Type B pancreatic cell (in vitro differentiated cells): ENCODE results near the gene NELL1. TPM values are rescaled to one million over a fixed set of nuclear protein-coding genes. Genes with fewer than 3 reads are reported as not detected.

Experiments
- DNase-seq: peaks from one replicate; pipeline ENCODE4 v3.0.0; 2021; ENCODE audit warnings: mixed read lengths; ENCODE audit not compliant: unreplicated experiment; ENCODE audit errors: extremely low spot score
- H3K27ac Mint-ChIP-seq: 2 replicates; pipeline ENCODE4 v1.8.0; 2021; ENCODE audit warnings: mild to moderate bottlenecking, mixed read lengths
- H3K27me3 Mint-ChIP-seq: 2 replicates; pipeline ENCODE4 v1.8.0; 2021; ENCODE audit warnings: mixed read lengths
- H3K36me3 Mint-ChIP-seq: 2 replicates; pipeline ENCODE4 v1.8.0; 2021; ENCODE audit warnings: mixed read lengths
- H3K4me1 Mint-ChIP-seq: one replicate; pipeline ENCODE4 v1.8.0; 2021; ENCODE audit warnings: mixed read lengths; ENCODE audit not compliant: unreplicated experiment
- H3K4me3 Mint-ChIP-seq: 2 replicates; pipeline ENCODE4 v1.8.0; 2021; ENCODE audit warnings: mild to moderate bottlenecking, mixed read lengths
- H3K9me3 Mint-ChIP-seq: 2 replicates; pipeline ENCODE4 v1.8.0; 2021; ENCODE audit warnings: mixed read lengths
- total RNA-seq: library from RNA; stranded (reverse); gene quantifications from 2 replicates; pipeline ENCODE4 v1.2.1, GENCODE V29; 2021; ENCODE audit warnings: low replicate concordance
- TF ChIP-seq, protein P1 (sequence below): fragments of 200-600 bp; sonication (generic); conservative IDR thresholded peaks from 2 replicates; pipeline ENCODE4 v1.5.0; 2021; ENCODE audit warnings: antibody characterized with exemption, mild to moderate bottlenecking

The NELL1 gene
- total RNA-seq, 1 donor from 2014 or later, result 16.9 TPM

DNA sequence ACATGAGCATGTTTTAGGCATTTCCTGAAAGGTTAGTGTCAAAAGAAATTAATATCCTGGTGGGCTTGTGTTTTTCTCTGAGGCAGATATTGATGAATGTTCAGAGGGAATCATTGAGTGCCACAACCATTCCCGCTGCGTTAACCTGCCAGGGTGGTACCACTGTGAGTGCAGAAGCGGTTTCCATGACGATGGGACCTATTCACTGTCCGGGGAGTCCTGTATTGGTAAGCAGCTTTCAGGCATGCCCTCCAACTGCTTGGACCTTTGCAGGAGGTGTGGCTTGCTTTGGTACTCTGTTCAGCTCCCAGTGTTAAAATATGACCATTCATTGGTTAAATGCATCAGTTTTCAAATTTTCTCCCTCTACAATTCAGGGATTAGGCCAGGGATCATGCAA lies 864.9 kb downstream of the NELL1 start:
- no peak overlapping the region for H3K4me3 Mint-ChIP-seq
- TF ChIP-seq, protein P1, sequence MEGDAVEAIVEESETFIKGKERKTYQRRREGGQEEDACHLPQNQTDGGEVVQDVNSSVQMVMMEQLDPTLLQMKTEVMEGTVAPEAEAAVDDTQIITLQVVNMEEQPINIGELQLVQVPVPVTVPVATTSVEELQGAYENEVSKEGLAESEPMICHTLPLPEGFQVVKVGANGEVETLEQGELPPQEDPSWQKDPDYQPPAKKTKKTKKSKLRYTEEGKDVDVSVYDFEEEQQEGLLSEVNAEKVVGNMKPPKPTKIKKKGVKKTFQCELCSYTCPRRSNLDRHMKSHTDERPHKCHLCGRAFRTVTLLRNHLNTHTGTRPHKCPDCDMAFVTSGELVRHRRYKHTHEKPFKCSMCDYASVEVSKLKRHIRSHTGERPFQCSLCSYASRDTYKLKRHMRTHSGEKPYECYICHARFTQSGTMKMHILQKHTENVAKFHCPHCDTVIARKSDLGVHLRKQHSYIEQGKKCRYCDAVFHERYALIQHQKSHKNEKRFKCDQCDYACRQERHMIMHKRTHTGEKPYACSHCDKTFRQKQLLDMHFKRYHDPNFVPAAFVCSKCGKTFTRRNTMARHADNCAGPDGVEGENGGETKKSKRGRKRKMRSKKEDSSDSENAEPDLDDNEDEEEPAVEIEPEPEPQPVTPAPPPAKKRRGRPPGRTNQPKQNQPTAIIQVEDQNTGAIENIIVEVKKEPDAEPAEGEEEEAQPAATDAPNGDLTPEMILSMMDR, result no peak
- no peaks in the 10 kb centered on the region for H3K36me3 Mint-ChIP-seq
- H3K27me3 Mint-ChIP-seq, result no peaks in the 10 kb centered on the region
- peaks cover 11% of the 10 kb centered on the region for H3K4me1 Mint-ChIP-seq
- no peak overlapping the region for H3K27ac Mint-ChIP-seq
- no peak for DNase-seq
- no peaks in the 10 kb centered on the region for H3K9me3 Mint-ChIP-seq

DNA sequence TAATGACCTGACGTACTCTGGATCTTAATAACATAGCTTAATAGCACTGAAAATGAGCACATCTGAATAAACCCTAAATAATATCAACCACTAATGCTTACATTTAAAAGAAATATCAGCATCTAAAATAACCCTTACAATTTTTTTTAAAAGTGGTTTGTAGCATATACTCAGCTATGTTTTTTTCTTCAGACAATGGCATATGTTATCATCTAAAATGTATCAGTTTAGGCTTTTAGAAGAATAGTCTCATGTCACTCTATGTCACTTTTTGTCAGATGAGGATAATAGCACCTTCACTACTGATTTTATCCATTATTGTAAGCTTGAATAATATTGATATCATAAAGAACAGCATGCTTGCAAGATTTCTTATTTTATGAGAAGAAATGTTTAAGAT lies 868.6 kb downstream of the NELL1 start:
- TF ChIP-seq, protein P1, result no peak
- DNase-seq, result no peak
- Mint-ChIP-seq H3K9me3 (no peaks in the 10 kb centered on the region), H3K4me1 (no peaks in the 10 kb centered on the region), H3K27ac (no peak overlapping the region), H3K27me3 (no peaks in the 10 kb centered on the region), H3K36me3 (no peaks in the 10 kb centered on the region), H3K4me3 (no peak overlapping the region)

GRCh38 chr11:21541187-21541751 lies 871.9 kb downstream of the NELL1 start:
- H3K27ac Mint-ChIP-seq, result no peak overlapping the region
- no peaks in the 10 kb centered on the region for H3K27me3 Mint-ChIP-seq
- H3K4me3 Mint-ChIP-seq, result no peak overlapping the region
- no peaks in the 10 kb centered on the region for H3K4me1 Mint-ChIP-seq
- no peaks in the 10 kb centered on the region for H3K36me3 Mint-ChIP-seq
- DNase-seq, result no peak
- TF ChIP-seq, protein P1, result no peak
- no peaks in the 10 kb centered on the region for H3K9me3 Mint-ChIP-seq

GRCh38 chr11:21543901-21544300 lies 874.5 kb downstream of the NELL1 start:
- Mint-ChIP-seq H3K4me3 (no peak overlapping the region), H3K27ac (no peak overlapping the region), H3K9me3 (no peaks in the 10 kb centered on the region), H3K4me1 (no peaks in the 10 kb centered on the region), H3K27me3 (no peaks in the 10 kb centered on the region), H3K36me3 (no peaks in the 10 kb centered on the region)
- DNase-seq, result no peak
- TF ChIP-seq, protein P1, result no peak

GRCh38 chr11:21545699-21546098 lies 876.3 kb downstream of the NELL1 start:
- no peak overlapping the region for H3K4me3 Mint-ChIP-seq
- TF ChIP-seq, protein P1, result no peak
- H3K27me3 Mint-ChIP-seq, result no peaks in the 10 kb centered on the region
- DNase-seq, result no peak
- no peak overlapping the region for H3K27ac Mint-ChIP-seq
- H3K4me1 Mint-ChIP-seq, result no peaks in the 10 kb centered on the region
- H3K9me3 Mint-ChIP-seq, result no peaks in the 10 kb centered on the region
- no peaks in the 10 kb centered on the region for H3K36me3 Mint-ChIP-seq

- H3K4me3 Mint-ChIP-seq, result no peak overlapping the region
- H3K27ac Mint-ChIP-seq, result no peak overlapping the region
- TF ChIP-seq, protein P1, result no peak
- H3K27me3 Mint-ChIP-seq, result no peaks in the 10 kb centered on the region
- no peaks in the 10 kb centered on the region for H3K9me3 Mint-ChIP-seq
- H3K36me3 Mint-ChIP-seq, result no peaks in the 10 kb centered on the region
- no peak for DNase-seq
- H3K4me1 Mint-ChIP-seq, result no peaks in the 10 kb centered on the region
These were observed 877.3 kb downstream of the NELL1 start for GRCh38 chr11:21546703-21547102.
